H1 (cell line): ENCODE results near the gene STRIP2. TPM values are rescaled to one million over a fixed set of nuclear protein-coding genes. Genes with fewer than 3 reads are reported as not detected.

Source experiments
- FOSL1 ChIP-seq: IDR thresholded peaks from 2 replicates; pipeline ENCODE4 v1.6.1; 2011; ENCODE audit warnings: mild to moderate bottlenecking, low read depth, low read length, moderate library complexity; ENCODE audit not compliant: insufficient read depth
- NANOG ChIP-seq: IDR thresholded peaks from 2 replicates; pipeline ENCODE4 v1.6.1; 2011; ENCODE audit warnings: low read length, low read depth, mild to moderate bottlenecking, inconsistent platforms; ENCODE audit not compliant: insufficient read depth, poor library complexity, severe bottlenecking
- polyA plus RNA-seq, 7 experiments: library from polyadenylated mRNA; depleted of rRNA in 3 of 7; stranded (reverse) in 5 of 7; unstranded in 2 of 7; fragments of >200 nt in 5 of 7; fragments of 200-250 nt in 2 of 7; gene quantifications; 1 replicate in 5 of 7; 2 replicates in 1 of 7; 4 replicates in 1 of 7; pipeline versions ENCODE4 v1.2.1 to v1.2.3, GENCODE V29; 2011 to 2013; ENCODE audit warnings: missing spikeins in 2 of 7, mixed read lengths in 2 of 7
- total RNA-seq: library from RNA; stranded (reverse); fragmentation: NEBNext Ultra II Directional; extraction: Animal tissue kit (Norgen Biotek cat#: 25700); gene quantifications from 2 replicates; pipeline ENCODE4 v1.2.1, GENCODE V29; 2021

The STRIP2 gene
- total and polyA plus RNA-seq, 2 of the 8 experiments (the other 6 are each of a cell fraction or from before 2014, with no cell fraction given), result 5.3 to 8.2 TPM

DNA sequence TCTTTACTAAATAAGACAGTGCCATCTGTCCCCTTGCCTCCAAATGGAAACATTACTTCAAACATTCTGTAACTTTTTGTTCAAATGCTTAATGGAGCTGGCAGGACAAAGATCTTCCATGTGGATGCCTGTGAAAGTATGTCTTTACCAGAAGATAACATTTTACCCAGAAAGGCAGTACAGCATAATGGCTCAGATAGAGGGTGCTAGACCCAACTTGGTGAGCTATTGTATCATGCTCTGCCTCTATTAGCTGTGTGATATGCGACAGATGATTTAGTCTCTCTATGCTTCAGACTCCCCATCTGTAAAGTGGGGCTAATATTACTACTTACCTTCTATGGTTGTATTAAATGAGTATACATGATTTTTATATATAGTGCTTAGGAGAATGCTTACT, 59.3 kb downstream of the STRIP2 start (continued):
- TF ChIP-seq FOSL1 (no peak), NANOG (no peak)
